A673 (cell line): Measurements from ENCODE around the gene CPNE9. TPM values are rescaled to one million over a fixed set of nuclear protein-coding genes. Genes with fewer than 3 reads are reported as not detected.

Source experiments
- BruUV-seq: library from RNA; stranded (reverse); fragments of 400-500 nt; replicated peaks from 2 replicates; lab custom pipeline; 2021; lab: Mats Ljungman, UMichigan
- CTCF ChIA-PET: fragments of 300-600 bp; sonication (Branson Sonifier 250); formaldehyde crosslinking; loops from one replicate; lab custom pipeline; 2022; ENCODE audit warnings: antibody characterized with exemption; lab: Charles Lee
- POLR2A ChIA-PET: fragments of 300-600 bp; sonication (Branson Sonifier 250); formaldehyde crosslinking; loops from one replicate; lab custom pipeline; 2022; ENCODE audit warnings: antibody characterized with exemption; ENCODE audit not compliant: low non-redundant PET; lab: Charles Lee
- DNase-seq: peaks from one replicate; pipeline ENCODE4 v3.0.0-alpha.2; 2015; ENCODE audit warnings: low spot score
- H3K27ac ChIP-seq: fragments of 200-600 bp; sonication (generic); 2 replicates; pipeline ENCODE4 v1.5.1; 2016; ENCODE audit warnings: mixed run types, low read depth, mild to moderate bottlenecking, mixed read lengths, antibody characterized with exemption, low read length; ENCODE audit not compliant: poor library complexity, severe bottlenecking
- H3K27me3 ChIP-seq: fragments of 200-600 bp; sonication (generic); replicated peaks from 2 replicates; pipeline ENCODE4 v1.6.1; 2017; ENCODE audit warnings: mixed run types, low read depth, mild to moderate bottlenecking, mixed read lengths, antibody characterized with exemption, low read length; ENCODE audit not compliant: insufficient read depth, poor library complexity
- H3K36me3 ChIP-seq: fragments of 200-600 bp; sonication (generic); 2 replicates; pipeline ENCODE4 v1.6.1; 2016; ENCODE audit warnings: mixed run types, mild to moderate bottlenecking, mixed read lengths, antibody characterized with exemption, low read length; ENCODE audit not compliant: insufficient read depth, poor library complexity, severe bottlenecking
- H3K4me1 ChIP-seq: fragments of 200-600 bp; sonication (generic); 2 replicates; pipeline ENCODE4 v1.6.1; 2017; ENCODE audit warnings: mixed run types, mild to moderate bottlenecking, mixed read lengths, antibody characterized with exemption, low read length; ENCODE audit not compliant: insufficient read depth, poor library complexity, severe bottlenecking
- H3K4me3 ChIP-seq: fragments of 200-600 bp; sonication (generic); 2 replicates; pipeline ENCODE4 v1.5.1; 2016; ENCODE audit warnings: low read depth, mixed run types, mild to moderate bottlenecking, mixed read lengths, low read length; ENCODE audit not compliant: poor library complexity, severe bottlenecking
- H3K9me3 ChIP-seq: fragments of 200-600 bp; sonication (generic); 2 replicates; pipeline ENCODE4 v1.6.1; 2016; ENCODE audit warnings: mixed run types, low read depth, mild to moderate bottlenecking, mixed read lengths, antibody characterized with exemption, low read length; ENCODE audit not compliant: poor library complexity, severe bottlenecking
- CTCF ChIP-seq: fragments of 300-800, 200-600 bp; sonication (generic); conservative IDR thresholded peaks from 2 replicates; pipeline ENCODE4 v1.5.1; 2017; ENCODE audit warnings: low read depth, mild to moderate bottlenecking, antibody characterized with exemption, low read length, moderate library complexity, mixed read lengths
- EZH2 ChIP-seq: fragments of 200-600 bp; sonication (generic); IDR thresholded peaks from 2 replicates; pipeline ENCODE4 v1.6.1; 2017; ENCODE audit warnings: borderline replicate concordance, low read depth, mild to moderate bottlenecking, mixed read lengths, antibody characterized with exemption, low read length; ENCODE audit not compliant: poor library complexity, severe bottlenecking
- intact Hi-C: fragments of 100-400 bp; cut with micrococcal nuclease; formaldehyde crosslinking; loops from one replicate; pipeline ENCODE4 v1.10.0; 2022; ENCODE audit not compliant: unreplicated experiment
- total RNA-seq: library from RNA; stranded (reverse); gene quantifications from 2 replicates; pipeline ENCODE4 v1.2.3, GENCODE V29; 2021

The CPNE9 gene
- total RNA-seq, 1 experiment from 2014 or later = not detected

- Histone ChIP-seq H3K36me3 (peaks cover 13% of the 10 kb centered on the region), H3K4me1 (no peaks in the 10 kb centered on the region), H3K27me3 (no peaks in the 10 kb centered on the region), H3K4me3 (no peak overlapping the region), H3K9me3 (no peaks in the 10 kb centered on the region), H3K27ac (no peak overlapping the region)
- TF ChIP-seq EZH2 (no peak), CTCF (no peak)
- ChIA-PET POLR2A (no interaction called here), CTCF (no interaction called here)
- BruUV-seq = no TSS peak
- no peak for DNase-seq
- intact Hi-C loops = no loop called here
These were observed 20.2 kb upstream of the CPNE9 start for GRCh38 chr3:9683426-9683825.

- ChIA-PET CTCF (no interaction called here), POLR2A (no interaction called here)
- Histone ChIP-seq H3K27ac (no peak overlapping the region), H3K27me3 (no peaks in the 10 kb centered on the region), H3K36me3 (peaks cover 21% of the 10 kb centered on the region), H3K4me3 (no peak overlapping the region), H3K9me3 (no peaks in the 10 kb centered on the region), H3K4me1 (no peaks in the 10 kb centered on the region)
- no peak for DNase-seq
- no peak for TF ChIP-seq EZH2
- no peak for TF ChIP-seq CTCF
- BruUV-seq = no TSS peak
- intact Hi-C loops = no loop called here
These were observed 18.2 kb upstream of the CPNE9 start for GRCh38 chr3:9685216-9686049.

GRCh38 chr3:9686050-9686550 is 17.5 kb upstream of the CPNE9 start:
- Histone ChIP-seq H3K36me3 (peaks cover 22% of the 10 kb centered on the region), H3K27ac (no peak overlapping the region), H3K27me3 (no peaks in the 10 kb centered on the region), H3K4me1 (no peaks in the 10 kb centered on the region), H3K4me3 (no peak overlapping the region), H3K9me3 (no peaks in the 10 kb centered on the region)
- no peak for TF ChIP-seq CTCF
- TF ChIP-seq EZH2 = no peak
- intact Hi-C loops = no loop called here
- no peak for DNase-seq
- CTCF ChIA-PET = no interaction called here
- no TSS peak for BruUV-seq
- POLR2A ChIA-PET = no interaction called here
